ES-I3 (cell line): ENCODE results near the gene PLXNA3.

ENCODE experiments used
- H3K36me3 ChIP-seq: 2 replicates; pipeline ENCODE4 v1.6.1; 2013; ENCODE audit warnings: mild to moderate bottlenecking, low read length, control low read depth, moderate library complexity; ENCODE audit not compliant: insufficient read depth
- H3K4me1 ChIP-seq: 2 replicates; pipeline ENCODE4 v1.6.1; 2013; ENCODE audit warnings: mild to moderate bottlenecking, control low read depth, low read length; ENCODE audit not compliant: insufficient read depth
- H3K9ac ChIP-seq: 2 replicates; pipeline ENCODE4 v1.6.1; 2013; ENCODE audit warnings: low read depth, mild to moderate bottlenecking, low read length, moderate library complexity
- H3K9me3 ChIP-seq: 2 replicates; pipeline ENCODE4 v1.6.1; 2013; ENCODE audit warnings: mild to moderate bottlenecking, low read length, moderate library complexity; ENCODE audit not compliant: control insufficient read depth, insufficient read depth

Gene PLXNA3

DNA sequence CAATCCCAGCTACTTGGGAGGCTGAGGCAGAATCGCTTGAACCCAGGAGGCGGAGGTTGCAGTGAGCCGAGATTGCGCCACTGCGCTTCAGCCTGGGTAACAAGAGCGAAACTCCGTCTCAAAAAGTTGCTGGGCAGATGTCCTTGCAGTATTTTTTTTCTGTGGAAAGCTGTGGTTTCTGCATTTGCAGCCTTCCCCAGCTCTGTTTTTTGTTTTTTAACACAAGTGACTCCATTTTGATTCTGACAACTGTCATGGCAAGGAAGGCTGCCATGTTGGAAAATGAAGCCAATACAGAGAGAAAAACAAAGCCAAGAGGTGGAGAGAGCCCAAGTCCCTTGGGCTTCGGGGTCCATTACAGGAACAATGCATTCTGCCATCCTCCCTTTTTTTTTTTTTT is 44.0 kb downstream of the PLXNA3 start:
- no peaks in the 10 kb centered on the region for H3K4me1 ChIP-seq
- H3K9me3 ChIP-seq, result no peaks in the 10 kb centered on the region
- no peak overlapping the region for H3K9ac ChIP-seq
- no peaks in the 10 kb centered on the region; the same call in 1 of the 2 replicates for H3K36me3 ChIP-seq

GRCh38 chrX:154502989-154503388 is 44.9 kb downstream of the PLXNA3 start:
- Histone ChIP-seq H3K4me1 (no peaks in the 10 kb centered on the region), H3K9ac (no peak overlapping the region), H3K36me3 (no peaks in the 10 kb centered on the region; the same call in 1 of the 2 replicates), H3K9me3 (no peaks in the 10 kb centered on the region)

GRCh38 chrX:154505734-154506133 is 47.7 kb downstream of the PLXNA3 start:
- H3K9me3 ChIP-seq, result peaks cover 6% of the 10 kb centered on the region
- H3K9ac ChIP-seq, result no peak overlapping the region
- peaks cover 3% of the 10 kb centered on the region; the same call in 1 of the 2 replicates for H3K36me3 ChIP-seq
- H3K4me1 ChIP-seq, result no peaks in the 10 kb centered on the region

- no peak overlapping the region for H3K9ac ChIP-seq
- H3K36me3 ChIP-seq, result peaks cover 3% of the 10 kb centered on the region; the same call in 1 of the 2 replicates
- H3K4me1 ChIP-seq, result no peaks in the 10 kb centered on the region
- H3K9me3 ChIP-seq, result peaks cover 6% of the 10 kb centered on the region
These were observed 48.6 kb downstream of the PLXNA3 start for GRCh38 chrX:154506483-154507332.

- Histone ChIP-seq H3K36me3 (peaks cover 3% of the 10 kb centered on the region; the same call in 1 of the 2 replicates), H3K4me1 (no peaks in the 10 kb centered on the region), H3K9me3 (peaks cover 6% of the 10 kb centered on the region), H3K9ac (no peak overlapping the region)
These were observed 49.7 kb downstream of the PLXNA3 start for GRCh38 chrX:154507673-154508383.

GRCh38 chrX:154508384-154508745 is 50.3 kb downstream of the PLXNA3 start:
- H3K9ac ChIP-seq, result no peak overlapping the region
- H3K4me1 ChIP-seq, result no peaks in the 10 kb centered on the region
- peaks cover 3% of the 10 kb centered on the region; the same call in 1 of the 2 replicates for H3K36me3 ChIP-seq
- H3K9me3 ChIP-seq, result peaks cover 6% of the 10 kb centered on the region

GRCh38 chrX:154509455-154509854 is 51.4 kb downstream of the PLXNA3 start:
- Histone ChIP-seq H3K9me3 (peaks cover 6% of the 10 kb centered on the region), H3K36me3 (peaks cover 3% of the 10 kb centered on the region; the same call in 1 of the 2 replicates), H3K4me1 (no peaks in the 10 kb centered on the region), H3K9ac (no peak overlapping the region)

DNA sequence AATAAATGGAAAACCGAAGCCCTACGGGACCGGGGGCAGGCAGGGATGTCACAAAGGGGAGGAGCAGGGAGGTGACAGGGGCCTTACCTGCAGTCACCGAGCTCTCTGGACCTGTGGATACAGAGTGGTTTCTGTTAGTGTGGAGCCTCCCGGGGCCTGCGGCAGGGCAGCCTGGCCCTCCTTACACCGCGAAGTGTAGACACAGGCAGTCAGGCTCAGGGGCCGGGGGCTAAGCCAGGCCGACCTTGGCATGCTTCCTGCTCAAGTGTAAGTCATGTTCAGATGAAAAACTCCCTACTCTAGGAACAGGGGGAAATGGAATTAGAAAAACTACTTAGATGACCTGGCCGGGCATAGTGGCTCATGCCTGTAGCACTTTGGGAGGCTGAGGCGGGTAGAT is 53.7 kb downstream of the PLXNA3 start:
- no peak overlapping the region for H3K9ac ChIP-seq
- H3K36me3 ChIP-seq, result 0 out of 2 replicates have a peak, but pooled peaks cover 3% of the 10 kb centered on the region

DNA sequence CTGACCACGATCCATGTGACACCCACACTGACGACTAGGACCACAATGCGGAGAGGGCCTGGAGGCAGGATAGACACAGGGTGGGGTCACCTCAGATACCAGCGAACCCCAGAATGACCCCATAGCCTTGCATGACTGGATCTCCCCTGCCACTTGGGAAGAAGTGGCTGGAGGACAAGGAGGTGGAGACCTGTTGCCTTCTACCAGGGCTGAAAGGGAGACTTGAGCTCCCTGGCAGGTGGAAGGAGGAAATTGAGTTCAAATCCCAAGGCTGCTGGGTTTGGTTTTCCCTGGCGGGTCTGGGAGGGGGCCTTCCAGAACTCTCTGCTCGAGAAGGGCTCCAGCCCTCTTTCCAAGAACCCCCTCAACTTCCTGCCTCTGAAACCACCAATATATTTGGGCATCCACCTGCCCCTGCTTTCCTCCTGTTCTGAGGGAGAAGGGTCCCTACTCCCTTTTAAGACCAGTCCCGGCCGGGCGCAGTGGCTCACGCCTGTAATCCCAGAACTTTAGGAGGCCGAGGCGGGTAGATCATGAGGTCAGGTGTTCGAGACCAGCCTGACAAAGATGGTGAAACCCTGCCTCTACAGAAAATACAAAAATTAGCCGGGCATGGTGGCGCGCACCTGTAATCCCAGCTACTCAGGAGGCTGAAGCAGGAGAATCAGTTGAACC is 54.9 kb downstream of the PLXNA3 start:
- Histone ChIP-seq H3K36me3 (0 out of 2 replicates have a peak, but pooled peaks cover 3% of the 10 kb centered on the region), H3K9ac (no peak overlapping the region), H3K4me1 (peaks cover 2% of the 10 kb centered on the region; the same call in 1 of the 2 replicates), H3K9me3 (peaks cover 6% of the 10 kb centered on the region)

More for the DNA sequence above, 53.7 kb downstream of the PLXNA3 start:
- Histone ChIP-seq H3K9me3 (peaks cover 6% of the 10 kb centered on the region), H3K4me1 (no peaks in the 10 kb centered on the region)

DNA sequence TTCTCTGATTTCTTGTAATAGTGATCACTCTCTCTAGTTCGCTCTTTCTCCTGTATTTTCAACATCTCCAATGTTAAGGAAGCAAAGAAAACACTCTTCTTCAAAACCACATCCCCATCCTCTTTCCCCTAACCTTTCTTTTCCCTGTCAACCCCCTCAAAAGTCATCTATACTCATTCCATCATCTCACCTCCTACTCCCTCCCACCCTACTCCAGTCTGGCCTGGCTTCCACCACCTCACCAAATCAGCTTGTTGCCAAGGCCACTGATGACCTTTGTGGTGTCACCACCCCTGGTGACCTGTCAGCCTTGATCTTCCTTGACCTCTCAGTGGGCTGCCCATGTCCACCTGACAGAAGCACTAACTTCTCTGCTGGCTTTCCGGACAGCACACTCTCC is 55.6 kb downstream of the PLXNA3 start:
- 0 out of 2 replicates have a peak, but pooled peaks cover 3% of the 10 kb centered on the region for H3K36me3 ChIP-seq
- H3K9me3 ChIP-seq, result peaks cover 6% of the 10 kb centered on the region
- no peak overlapping the region for H3K9ac ChIP-seq
- peaks cover 5% of the 10 kb centered on the region; the same call in 1 of the 2 replicates for H3K4me1 ChIP-seq

- Histone ChIP-seq H3K4me1 (peaks cover 5% of the 10 kb centered on the region; the same call in 1 of the 2 replicates), H3K9me3 (no peaks in the 10 kb centered on the region), H3K9ac (peak overlapping the region; percentile 69), H3K36me3 (no peaks in the 10 kb centered on the region)
These were observed 57.2 kb downstream of the PLXNA3 start for GRCh38 chrX:154515090-154515965.

DNA sequence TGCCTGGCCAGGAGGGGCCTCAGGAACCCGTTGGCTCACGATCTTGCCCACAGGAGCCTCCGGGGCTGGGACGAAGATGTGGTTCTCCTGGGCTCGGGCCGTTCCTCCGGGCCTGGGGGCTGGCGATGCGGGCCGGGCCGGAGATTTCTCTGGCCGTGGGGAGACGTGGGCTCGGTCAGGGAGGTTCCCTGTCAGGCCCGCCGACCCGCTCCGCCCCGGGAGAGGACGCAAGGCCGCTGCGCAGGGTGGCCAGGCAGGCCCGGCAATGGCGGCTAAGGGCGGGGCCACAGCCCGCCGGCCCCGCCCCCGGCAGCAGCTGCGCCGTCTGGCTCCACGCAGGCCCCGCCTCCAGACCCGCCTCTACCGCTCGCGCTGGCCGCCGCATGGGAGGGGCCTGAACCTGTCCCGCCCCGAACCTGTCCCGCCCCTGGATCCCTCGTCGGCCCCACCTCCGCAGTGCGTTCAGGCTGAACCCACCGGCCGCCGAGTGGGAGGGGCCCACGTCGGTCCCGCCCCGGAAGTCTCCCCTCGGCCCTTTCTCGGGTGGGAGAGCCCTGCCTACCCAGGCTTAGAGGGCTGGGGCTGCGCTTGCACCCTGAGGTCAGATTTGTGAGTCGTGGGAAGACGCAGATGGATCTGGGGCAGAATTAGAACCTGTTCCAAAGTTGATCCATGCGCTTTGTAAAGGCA is 58.0 kb downstream of the PLXNA3 start, which contains the start of gene FAM3A:
TSS of gene FAM3A (minus strand) at position 267 of the 690 bp plus-strand sequence. CDS start 460 bp downstream, outside the sequence.
- Histone ChIP-seq H3K4me1 (peaks cover 5% of the 10 kb centered on the region; the same call in 1 of the 2 replicates), H3K9ac (peak within 1 kb of the TSS; percentile 69), H3K36me3 (no peaks in the 10 kb centered on the region), H3K9me3 (no peaks in the 10 kb centered on the region)

- Histone ChIP-seq H3K36me3 (no peaks in the 10 kb centered on the region), H3K9me3 (no peaks in the 10 kb centered on the region), H3K4me1 (peaks cover 5% of the 10 kb centered on the region; the same call in 1 of the 2 replicates), H3K9ac (peak overlapping the region; percentile 67; the same call in 1 of the 2 replicates)
These were observed 58.6 kb downstream of the PLXNA3 start for GRCh38 chrX:154516656-154517100.
